Stomach (tissue), 9 donors: ENCODE measurements around the gene KLRF1. TPM values are rescaled to one million over a fixed set of nuclear protein-coding genes. Genes with fewer than 3 reads are reported as not detected.

ENCODE experiments used
- DNase-seq, 2 donors: peaks; one replicate each; pipeline versions ENCODE4 v3.0.0 to v3.0.0-alpha.2; 2013 to 2019
- H3K27ac ChIP-seq, 5 donors: fragments of 200-600 bp in 4 of 5; sonication (generic) in 4 of 5; one replicate each; pipeline ENCODE4 v1.5.1; 2013 to 2019; ENCODE audit warnings: mild to moderate bottlenecking in 1 of 5, moderate library complexity in 1 of 5
- H3K27me3 ChIP-seq, 3 donors: fragments of 200-600 bp; sonication (generic); one replicate each; pipeline ENCODE4 v1.5.1; 2017 to 2019; ENCODE audit warnings: mixed run types in 1 of 3
- H3K36me3 ChIP-seq, 4 donors: fragments of 200-600 bp; sonication (generic); 1 replicate in 3 of 4; 2 replicates in 1 of 4; pipeline ENCODE4 v1.5.1; 2016 to 2019
- H3K4me1 ChIP-seq, 4 donors: fragments of 200-600 bp; sonication (generic); one replicate each; pipeline ENCODE4 v1.5.1; 2016 to 2019
- H3K4me3 ChIP-seq, 4 donors: fragments of 200-600 bp; sonication (generic) in 3 of 4; one replicate each; pipeline ENCODE4 v1.5.1; 2016 to 2019; ENCODE audit warnings: mild to moderate bottlenecking in 1 of 4
- H3K9me3 ChIP-seq, 4 donors: fragments of 200-600 bp; sonication (generic); one replicate each; pipeline ENCODE4 v1.5.1; 2016 to 2019
- EP300 ChIP-seq: sonication (generic); formaldehyde crosslinking; IDR thresholded peaks from one replicate; pipeline ENCODE4 v1.6.1; 2017; ENCODE audit warnings: antibody characterized with exemption
- POLR2A ChIP-seq, 4 donors: fragments of 450-650 bp; IDR thresholded peaks; one replicate each; pipeline ENCODE4 v1.6.1; 2016; ENCODE audit warnings: antibody characterized with exemption in 4 of 4, control low read depth in 2 of 4, mild to moderate bottlenecking in 1 of 4, moderate library complexity in 1 of 4
- POLR2AphosphoS5 ChIP-seq, 3 donors: sonication (generic); formaldehyde crosslinking; IDR thresholded peaks; one replicate each; pipeline ENCODE4 v1.6.1; 2016; ENCODE audit warnings: antibody characterized with exemption in 3 of 3
- WGBS, 5 donors: extraction: QIAGEN DNeasy Blood & Tissue Kit in 3 of 5; methylation state at CpG; one replicate each; pipeline versions ENCODE4 v1.1.5 to v1.1.7; 2013 to 2018; 5-methylcytosine and 5-hydroxymethylcytosine counted together
- intact Hi-C: fragments of 100-400 bp; cut with DNase I; formaldehyde crosslinking; loops from one replicate; pipeline ENCODE4 v1.15.1; 2023; ENCODE audit warnings: low total_unique reads
- polyA plus RNA-seq, 3 donors: library from polyadenylated mRNA; stranded (reverse); fragments of 200-250 nt; gene quantifications; one replicate each; pipeline ENCODE4 v1.2.3, GENCODE V29; 2013
- total RNA-seq, 5 donors: library from RNA; depleted of rRNA; stranded (reverse); fragments of >200 nt; gene quantifications; one replicate each; pipeline versions ENCODE4 v1.1.0 to v1.2.3, GENCODE V29; 2014 to 2016
- TF ChIP-seq, protein P1 (sequence below), 7 experiments: fragments of 450-650 bp in 4 of 7; fragments of 200-600 bp in 3 of 7; sonication (generic) in 3 of 7; IDR thresholded peaks; one replicate each; pipeline ENCODE4 v1.5.1; 2016 to 2019; ENCODE audit warnings: antibody characterized with exemption in 7 of 7, control low read depth in 2 of 7, mild to moderate bottlenecking in 1 of 7
- donor health status: healthy with polysubstance abuse.
- donor health status: Bipolar disorder and iron deficiency.
- donor health status: healthy.

The KLRF1 gene
- total and polyA plus RNA-seq, 8 donors = 0.78 to 4.5 (median 2.2) TPM; not detected in 3

DNA sequence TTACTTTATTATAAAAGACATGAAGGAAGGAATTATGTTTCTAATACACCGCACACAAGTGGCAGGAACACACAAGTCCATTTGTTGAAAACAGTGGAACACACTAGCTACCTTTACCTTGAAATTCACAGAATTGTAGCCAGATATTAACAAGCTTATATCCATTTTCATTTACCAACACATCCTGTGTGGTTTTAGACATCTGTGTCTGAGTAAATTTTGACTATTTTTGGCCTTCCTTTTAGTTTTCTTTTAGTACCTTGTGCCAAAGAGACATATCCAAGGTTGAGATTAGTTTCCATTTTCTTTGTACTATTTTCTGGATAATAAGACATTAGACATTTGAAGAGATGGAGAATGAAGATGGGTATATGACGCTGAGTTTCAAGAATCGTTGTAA lies 54.0 kb downstream of the KLRF1 start, which contains the start of gene KLRF2:
Gene KLRF2, plus strand, starts transcription at position 244 of the 400 bp plus-strand sequence. Its CDS starts 107 bp downstream, at position 351.
- Histone ChIP-seq H3K4me3 (no peak within 1 kb of the TSS), H3K36me3 (no peaks in the 10 kb centered on the region), H3K4me1 (no peaks in the 10 kb centered on the region), H3K27ac (no peak within 1 kb of the TSS), H3K9me3 (no peaks in the 10 kb centered on the region), H3K27me3 (no peaks in the 10 kb centered on the region)
- no peak for DNase-seq
- intact Hi-C loops = no loop called here
- TF ChIP-seq EP300 = no peak
- no peak for TF ChIP-seq POLR2A (IDR thresholded peaks at IDR 0.05)
- TF ChIP-seq POLR2AphosphoS5 (IDR thresholded peaks at IDR 0.05) = no peak
- TF ChIP-seq, protein P1, sequence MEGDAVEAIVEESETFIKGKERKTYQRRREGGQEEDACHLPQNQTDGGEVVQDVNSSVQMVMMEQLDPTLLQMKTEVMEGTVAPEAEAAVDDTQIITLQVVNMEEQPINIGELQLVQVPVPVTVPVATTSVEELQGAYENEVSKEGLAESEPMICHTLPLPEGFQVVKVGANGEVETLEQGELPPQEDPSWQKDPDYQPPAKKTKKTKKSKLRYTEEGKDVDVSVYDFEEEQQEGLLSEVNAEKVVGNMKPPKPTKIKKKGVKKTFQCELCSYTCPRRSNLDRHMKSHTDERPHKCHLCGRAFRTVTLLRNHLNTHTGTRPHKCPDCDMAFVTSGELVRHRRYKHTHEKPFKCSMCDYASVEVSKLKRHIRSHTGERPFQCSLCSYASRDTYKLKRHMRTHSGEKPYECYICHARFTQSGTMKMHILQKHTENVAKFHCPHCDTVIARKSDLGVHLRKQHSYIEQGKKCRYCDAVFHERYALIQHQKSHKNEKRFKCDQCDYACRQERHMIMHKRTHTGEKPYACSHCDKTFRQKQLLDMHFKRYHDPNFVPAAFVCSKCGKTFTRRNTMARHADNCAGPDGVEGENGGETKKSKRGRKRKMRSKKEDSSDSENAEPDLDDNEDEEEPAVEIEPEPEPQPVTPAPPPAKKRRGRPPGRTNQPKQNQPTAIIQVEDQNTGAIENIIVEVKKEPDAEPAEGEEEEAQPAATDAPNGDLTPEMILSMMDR (IDR thresholded peaks at IDR 0.05) = no peak
- WGBS, 5 donors = 94 to 98% (median 95%) methylated on average over 3 of the region's 3 CpGs

DNA sequence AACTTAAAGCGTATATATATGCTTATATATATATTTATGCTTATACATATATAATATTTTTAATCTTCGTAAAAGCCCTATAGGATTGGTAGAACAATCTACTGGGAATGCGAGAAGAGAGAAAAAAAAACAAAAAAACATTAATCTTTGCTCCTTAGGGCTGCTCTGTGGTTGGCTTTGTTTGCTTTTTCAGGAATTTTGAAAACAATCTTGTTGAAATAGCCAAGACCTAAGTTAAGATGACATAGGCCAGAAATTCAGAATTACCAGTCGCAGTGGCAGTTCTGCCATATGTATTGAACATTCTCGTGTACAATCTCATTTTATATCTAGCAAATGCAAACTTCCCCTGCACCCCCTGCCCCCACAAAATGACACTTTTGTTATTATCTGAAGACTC lies 54.7 kb downstream of the KLRF1 start:
- no peaks in the 10 kb centered on the region for H3K9me3 ChIP-seq
- 61 to 73% (median 66%) methylated on average over 5 of the region's 5 CpGs for WGBS, 5 donors
- TF ChIP-seq EP300 (no peak), POLR2AphosphoS5 (IDR thresholded peaks at IDR 0.05) (no peak), POLR2A (IDR thresholded peaks at IDR 0.05) (no peak)
- TF ChIP-seq, protein P1 (IDR thresholded peaks at IDR 0.05) = no peak
- no peak for DNase-seq
- H3K27ac ChIP-seq = no peak overlapping the region
- intact Hi-C loops = no loop called here
- H3K36me3 ChIP-seq = no peaks in the 10 kb centered on the region
- H3K4me3 ChIP-seq = no peak overlapping the region
- H3K4me1 ChIP-seq = no peaks in the 10 kb centered on the region
- no peaks in the 10 kb centered on the region for H3K27me3 ChIP-seq

DNA sequence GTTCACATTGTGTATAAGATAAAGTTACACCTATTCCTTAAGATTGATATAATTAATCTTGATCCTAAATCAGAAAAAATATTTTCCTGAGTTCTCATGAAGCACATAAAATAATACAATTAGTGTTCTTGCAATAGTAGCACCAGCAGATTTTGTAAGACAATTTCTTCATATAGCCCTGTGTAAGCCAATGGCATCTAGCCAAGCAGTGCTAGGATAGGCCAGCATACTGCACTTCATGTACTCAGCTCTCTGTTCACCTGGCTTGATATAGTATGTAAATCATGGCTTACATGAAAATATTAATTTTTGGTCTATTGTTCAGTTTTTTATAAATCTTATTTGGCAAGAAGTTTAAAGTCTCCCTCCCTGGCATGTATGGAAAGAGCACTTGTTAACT lies 55.9 kb downstream of the KLRF1 start:
- intact Hi-C loops = no loop called here
- no peak overlapping the region for H3K27ac ChIP-seq

DNA sequence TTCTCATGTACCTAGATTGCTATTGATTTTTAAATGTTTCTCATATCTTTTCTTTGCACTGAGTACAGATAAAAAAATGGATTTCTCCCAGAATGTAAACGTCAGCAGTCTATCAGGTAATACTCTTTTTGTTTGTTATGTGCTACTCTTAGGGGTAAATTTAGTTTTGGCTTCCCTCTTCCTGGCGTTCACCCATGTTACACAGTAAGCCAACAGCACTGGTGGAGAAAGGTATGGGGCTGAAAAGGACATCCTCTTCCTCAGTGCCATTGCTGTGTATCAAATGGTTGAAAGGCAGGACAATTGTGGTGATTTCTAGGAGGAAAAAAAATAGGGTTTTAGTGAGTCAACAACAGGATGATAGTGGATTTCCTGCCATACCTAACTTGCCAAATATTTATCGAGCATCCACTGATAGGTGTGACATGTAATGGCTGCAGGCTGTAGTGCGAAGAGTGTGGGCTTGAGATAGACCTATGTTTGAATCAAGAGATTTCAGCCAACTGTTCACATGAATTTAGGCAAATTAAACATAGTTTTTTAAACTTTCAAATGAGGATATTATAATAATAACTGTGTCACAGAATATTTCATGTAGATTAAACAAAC lies 61.5 kb downstream of the KLRF1 start:
- Histone ChIP-seq H3K27ac (no peak overlapping the region), H3K27me3 (no peaks in the 10 kb centered on the region), H3K36me3 (no peaks in the 10 kb centered on the region), H3K4me1 (no peaks in the 10 kb centered on the region), H3K4me3 (no peak overlapping the region), H3K9me3 (no peaks in the 10 kb centered on the region)
- DNase-seq = no peak
- WGBS, 5 donors = 41 to 48% (median 43%) methylated on average over 4 of the region's 4 CpGs
- intact Hi-C loops = no loop called here
- TF ChIP-seq EP300 (no peak), POLR2AphosphoS5 (IDR thresholded peaks at IDR 0.05) (no peak), POLR2A (IDR thresholded peaks at IDR 0.05) (no peak)
- TF ChIP-seq, protein P1 (IDR thresholded peaks at IDR 0.05) = no peak

More for the DNA sequence above, 55.9 kb downstream of the KLRF1 start:
- Histone ChIP-seq H3K9me3 (no peaks in the 10 kb centered on the region), H3K36me3 (no peaks in the 10 kb centered on the region), H3K27me3 (no peaks in the 10 kb centered on the region), H3K4me3 (no peak overlapping the region), H3K4me1 (no peaks in the 10 kb centered on the region)
- no peak for DNase-seq
- TF ChIP-seq, protein P1 (IDR thresholded peaks at IDR 0.05) = no peak
- no peak for TF ChIP-seq POLR2AphosphoS5 (IDR thresholded peaks at IDR 0.05)
- no peak for TF ChIP-seq EP300
- no peak for TF ChIP-seq POLR2A (IDR thresholded peaks at IDR 0.05)

Other genes with a start within 250 kb of the KLRF1 start
- gene KLRB1, start 219.6 kb upstream of the KLRF1 start, total RNA-seq = 1 to 10 TPM in 1 of 5 donors, under 1 TPM in 1, not detected in 3; 0.87 to 4.4 TPM
- gene KLRB1, start 219.6 kb upstream of the KLRF1 start, polyA plus RNA-seq = 1 to 10 TPM in 2 of 3 donors, under 1 TPM in 1; 0.50 to 4.9 (median 1.8) TPM
- 10 to 100 TPM in 4 of 5 donors, not detected in 1; 21.1 to 90.2 (median 32.0) TPM for gene CLEC2D, start 157.8 kb upstream of the KLRF1 start, total RNA-seq
- gene CLEC2D, start 157.8 kb upstream of the KLRF1 start, polyA plus RNA-seq = 1 to 10 TPM; 2.2 to 6.4 (median 5.1) TPM
- gene CLECL1, start 94.4 kb upstream of the KLRF1 start, total RNA-seq = 1 to 10 TPM in 1 of 5 donors, not detected in 4; 1.7 TPM
- 1 to 10 TPM in 2 of 3 donors, not detected in 1; 1.0 to 3.5 TPM for gene CLECL1, start 94.4 kb upstream of the KLRF1 start, polyA plus RNA-seq
- gene CD69, start 66.6 kb upstream of the KLRF1 start, total RNA-seq = 10 to 100 TPM in 2 of 5 donors, 1 to 10 TPM in 2, not detected in 1; 2.2 to 15.4 (median 10.0) TPM
- 1 to 10 TPM; 2.1 to 3.4 (median 2.9) TPM for gene CD69, start 66.6 kb upstream of the KLRF1 start, polyA plus RNA-seq
- gene CLEC2B, start 41.9 kb downstream of the KLRF1 start, total RNA-seq = 10 to 100 TPM in 2 of 5 donors, 1 to 10 TPM in 1, under 1 TPM in 2; 0.87 to 30.1 (median 1.2) TPM
- gene CLEC2B, start 41.9 kb downstream of the KLRF1 start, polyA plus RNA-seq = 10 to 100 TPM in 2 of 3 donors, 1 to 10 TPM in 1; 8.6 to 10.8 (median 10.7) TPM
- not detected for gene KLRF2, start 54.0 kb downstream of the KLRF1 start, total RNA-seq
- not detected for gene KLRF2, start 54.0 kb downstream of the KLRF1 start, polyA plus RNA-seq
- not detected for gene CLEC2A, start 104.9 kb downstream of the KLRF1 start, total RNA-seq
- gene CLEC2A, start 104.9 kb downstream of the KLRF1 start, polyA plus RNA-seq = not detected
- 1 to 10 TPM in 1 of 5 donors, under 1 TPM in 1, not detected in 3; 0.43 to 1.1 TPM for gene CLEC12A, start 143.9 kb downstream of the KLRF1 start, total RNA-seq
- 1 to 10 TPM in 1 of 3 donors, under 1 TPM in 1, not detected in 1; 0.60 to 2.1 TPM for gene CLEC12A, start 143.9 kb downstream of the KLRF1 start, polyA plus RNA-seq
- gene CLEC1B, start 171.6 kb downstream of the KLRF1 start, total RNA-seq = under 1 TPM in 1 of 5 donors, not detected in 4; 0.92 TPM
- gene CLEC1B, start 171.6 kb downstream of the KLRF1 start, polyA plus RNA-seq = not detected
- under 1 TPM in 1 of 5 donors, not detected in 4; 0.37 TPM for gene CLEC12B, start 183.1 kb downstream of the KLRF1 start, total RNA-seq
- not detected for gene CLEC12B, start 183.1 kb downstream of the KLRF1 start, polyA plus RNA-seq
- 1 to 10 TPM in 1 of 5 donors, not detected in 4; 2.6 TPM for gene CLEC9A, start 203.2 kb downstream of the KLRF1 start, total RNA-seq
- under 1 TPM in 1 of 3 donors, not detected in 2; 0.20 TPM for gene CLEC9A, start 203.2 kb downstream of the KLRF1 start, polyA plus RNA-seq